Activated CD8-positive, alpha-beta memory T cell treated with anti-CD3 and anti-CD28 coated beads, Interleukin-2, amount 50 U/mL, for 1 hour (primary cell): ENCODE results near the gene SLC19A2.
"Not testable (repeated sequence)": the region's sequence is repeated elsewhere in the genome, so short reads cannot be mapped to it uniquely, and the experiment has no call there.

ENCODE experiments used
- DNase-seq: peaks from one replicate; pipeline ENCODE4 v3.0.0-alpha.2; 2020; ENCODE audit errors: extremely low read depth

The SLC19A2 gene

DNA sequence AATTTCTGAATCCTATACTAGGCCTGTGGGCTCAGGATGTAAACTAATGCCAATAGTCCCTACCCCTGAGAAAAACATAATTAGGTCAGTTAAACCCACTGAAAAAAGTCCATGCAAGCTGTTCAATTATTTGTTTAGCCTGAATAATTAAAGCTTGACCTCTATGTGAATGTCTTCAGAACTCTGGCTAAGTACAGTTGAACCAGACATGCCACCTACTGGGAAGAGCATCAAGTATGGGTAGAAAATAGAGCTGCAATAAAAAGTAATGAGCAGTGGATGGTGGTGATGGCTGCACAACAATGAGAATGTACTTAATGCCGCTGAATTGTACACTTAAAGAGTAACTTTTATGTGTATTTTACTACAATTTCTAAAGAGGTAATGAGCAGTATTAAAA lies 23.6 kb upstream of the SLC19A2 start:
- no peak for DNase-seq

DNA sequence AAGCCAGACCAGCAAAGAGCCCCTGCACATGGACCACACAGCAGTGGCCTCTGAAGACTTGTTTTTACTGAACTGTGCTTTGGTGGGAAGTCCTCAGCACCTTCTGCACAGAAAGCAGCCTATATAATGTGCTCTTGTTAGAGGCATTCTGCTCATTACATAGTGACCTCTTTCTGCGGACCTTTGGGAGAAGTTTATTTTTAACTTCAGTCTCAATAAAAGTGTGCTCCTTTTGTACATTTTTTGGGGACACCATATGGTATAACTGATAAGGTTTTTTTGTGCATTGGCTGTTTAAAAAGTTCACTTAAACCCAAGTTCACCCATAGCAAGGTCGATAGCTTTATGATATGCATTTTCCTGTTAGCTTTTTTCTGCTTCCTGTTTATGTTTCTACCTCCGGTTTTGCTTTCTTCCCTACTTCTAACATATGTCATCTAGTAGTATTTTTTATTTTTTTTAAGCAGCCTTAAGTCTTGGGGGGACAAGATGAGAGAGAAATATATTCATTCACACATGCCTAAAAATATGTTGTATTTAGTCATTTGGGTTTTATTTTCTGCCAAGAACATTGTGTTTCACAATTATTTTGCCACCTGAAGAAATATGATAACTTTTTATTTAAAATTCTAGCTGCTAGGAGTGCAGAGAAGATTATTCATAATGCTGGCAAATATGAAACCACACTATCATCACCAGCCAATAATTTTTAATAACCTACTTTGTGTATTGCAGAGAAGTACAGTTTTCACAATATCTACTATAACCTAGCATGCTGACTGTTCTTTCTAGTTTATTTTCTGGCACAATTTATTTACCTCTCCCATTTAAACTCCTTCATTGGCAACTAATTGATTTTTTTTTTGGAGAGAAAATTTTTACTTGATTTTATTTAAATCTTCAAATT lies 22.9 kb upstream of the SLC19A2 start:
- DNase-seq, result no peak

DNA sequence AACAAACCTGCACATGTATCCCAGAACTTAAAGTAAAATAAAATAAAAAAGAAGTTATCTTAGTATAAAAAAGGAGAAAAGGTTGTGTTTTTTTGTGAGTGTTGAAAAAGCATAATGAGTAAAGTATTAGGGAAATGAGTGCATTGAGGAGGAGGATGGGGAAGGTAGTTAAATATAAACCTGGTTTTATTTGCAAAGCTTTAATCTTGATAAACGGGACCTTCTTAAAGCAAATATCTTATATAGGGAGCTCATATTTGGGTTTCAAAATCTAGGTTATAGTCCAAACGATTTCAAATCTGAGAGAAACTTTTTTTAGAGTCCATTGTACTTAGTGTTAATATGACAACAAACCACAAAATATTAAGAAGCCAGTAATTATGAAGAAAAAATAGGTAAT lies 21.7 kb upstream of the SLC19A2 start:
- DNase-seq, result no peak

DNA sequence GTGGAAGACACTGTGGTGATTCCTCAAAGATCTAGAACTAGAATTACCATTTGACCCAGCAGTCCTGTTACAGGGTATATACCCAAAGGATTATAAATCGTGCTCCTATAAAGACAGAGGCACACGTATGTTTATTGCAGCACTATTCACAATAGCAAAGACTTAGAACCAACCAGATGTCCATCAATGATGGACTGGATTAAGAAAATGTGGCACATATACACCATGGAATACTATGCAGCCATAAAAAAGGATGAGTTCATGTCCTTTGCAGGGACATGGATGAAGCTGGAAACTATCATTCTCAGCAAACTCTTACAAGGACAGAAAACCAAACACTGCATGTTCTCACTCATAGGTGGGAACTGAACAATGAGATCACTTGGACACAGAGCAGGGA lies 17.9 kb upstream of the SLC19A2 start:
- DNase-seq, result not testable (repeated sequence)

DNA sequence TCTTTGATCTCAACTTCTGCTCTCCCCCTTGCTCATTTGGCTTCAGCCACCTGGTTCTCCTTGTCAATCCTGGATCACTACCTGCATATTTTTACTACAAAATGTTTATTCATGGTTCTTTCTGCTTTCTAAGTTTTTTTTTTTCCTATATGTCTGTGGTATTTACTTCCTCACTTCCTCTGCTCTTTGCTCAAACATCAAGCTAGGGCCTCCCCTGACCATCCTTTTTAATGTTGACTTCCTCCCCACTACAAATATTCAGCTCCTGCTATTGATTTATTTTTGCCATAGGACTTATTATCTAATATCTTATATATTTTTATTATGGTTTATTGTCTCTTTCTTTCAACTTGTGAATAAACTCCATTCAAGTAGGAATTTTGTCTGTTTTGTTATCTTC lies 14.1 kb upstream of the SLC19A2 start:
- DNase-seq, result no peak

DNA sequence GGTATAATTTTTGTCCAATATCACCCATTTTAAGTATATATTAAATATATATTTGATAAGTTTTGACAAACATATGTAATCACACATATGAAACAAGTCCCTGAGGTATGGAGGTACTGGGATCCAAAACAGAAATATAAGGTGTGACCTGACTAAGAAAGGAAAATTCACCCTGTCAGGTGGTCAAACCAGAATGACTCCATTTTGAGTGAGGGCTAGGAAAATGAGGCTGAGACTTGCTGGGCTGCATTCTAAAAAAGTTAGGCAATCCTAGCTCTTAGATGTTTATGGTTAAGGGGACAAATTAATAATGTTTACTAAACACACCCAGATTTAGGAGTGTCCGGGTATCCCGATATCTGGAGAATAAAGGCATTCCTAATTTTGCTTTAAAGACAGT lies 11.6 kb upstream of the SLC19A2 start:
- no peak for DNase-seq

DNA sequence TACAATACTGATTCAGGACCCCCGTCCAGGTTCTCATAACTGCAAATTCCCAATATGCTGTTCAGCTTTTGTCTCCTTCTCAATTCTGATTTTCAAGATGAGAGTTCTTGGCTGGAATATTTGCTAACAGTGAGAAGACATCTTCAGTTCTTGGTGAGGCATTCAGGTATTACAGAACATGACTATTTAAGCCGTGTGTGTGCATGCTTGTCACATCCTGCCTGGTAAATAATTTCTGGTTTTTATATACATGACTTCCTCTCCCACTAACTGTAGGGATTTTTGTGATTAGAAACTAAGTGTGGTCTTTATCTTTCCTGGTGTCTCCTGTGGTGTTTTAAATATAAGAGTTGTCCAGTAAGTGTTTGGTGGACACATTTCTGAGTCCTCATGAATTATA lies 10.2 kb upstream of the SLC19A2 start:
- no peak for DNase-seq

DNA sequence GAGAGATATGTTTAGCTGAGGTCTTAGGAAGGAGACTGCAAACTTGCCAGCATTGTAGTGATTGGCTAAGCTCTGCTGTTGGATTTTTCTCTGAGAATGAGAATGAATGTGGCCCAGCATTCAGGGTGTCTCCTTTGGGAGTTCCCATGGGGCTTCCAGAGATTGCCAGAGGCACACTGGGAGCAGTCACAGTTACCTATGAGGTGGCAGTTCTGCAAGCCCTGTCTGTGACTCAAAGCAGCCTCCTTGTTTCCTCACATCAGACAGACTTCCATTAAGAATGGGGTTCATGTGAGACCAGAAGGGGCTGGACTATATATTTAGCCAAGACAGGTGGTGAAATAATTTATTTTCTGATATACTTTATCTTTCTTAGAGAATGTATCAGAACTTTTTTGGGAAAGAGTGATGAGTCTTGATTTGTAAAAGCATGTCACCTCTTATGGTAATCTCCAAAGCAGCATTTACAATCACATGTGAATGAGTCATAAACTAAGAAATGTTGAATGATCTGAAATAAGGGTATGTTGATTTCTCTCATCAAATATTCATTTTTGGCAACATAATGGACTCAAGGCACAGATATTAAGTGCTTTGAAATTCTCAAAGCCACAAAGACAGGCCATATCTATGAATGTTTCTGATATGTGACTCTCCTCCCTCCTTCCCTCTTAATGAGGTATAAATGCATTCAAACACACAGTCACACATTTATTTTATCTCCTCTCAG lies 9.5 kb upstream of the SLC19A2 start:
- DNase-seq, result no peak

DNA sequence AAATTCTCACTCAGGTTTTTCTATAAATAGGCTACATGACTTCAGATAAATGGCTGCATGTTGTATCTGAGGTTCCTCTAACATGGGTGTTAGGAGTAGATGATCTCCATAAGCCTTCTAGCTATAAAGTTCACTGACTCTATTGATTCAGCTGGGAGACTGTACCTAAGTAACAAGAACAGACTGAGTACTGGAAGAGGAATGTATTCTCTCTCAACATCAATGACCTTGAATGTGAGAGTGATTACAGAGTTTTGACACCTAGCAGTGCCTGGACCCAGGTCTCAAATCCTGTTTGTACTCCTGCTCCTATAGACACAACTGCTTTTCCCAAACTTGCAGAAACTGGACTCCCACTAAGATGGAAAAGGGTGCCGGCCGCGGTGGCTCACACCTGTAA lies 8.6 kb upstream of the SLC19A2 start:
- DNase-seq, result no peak

DNA sequence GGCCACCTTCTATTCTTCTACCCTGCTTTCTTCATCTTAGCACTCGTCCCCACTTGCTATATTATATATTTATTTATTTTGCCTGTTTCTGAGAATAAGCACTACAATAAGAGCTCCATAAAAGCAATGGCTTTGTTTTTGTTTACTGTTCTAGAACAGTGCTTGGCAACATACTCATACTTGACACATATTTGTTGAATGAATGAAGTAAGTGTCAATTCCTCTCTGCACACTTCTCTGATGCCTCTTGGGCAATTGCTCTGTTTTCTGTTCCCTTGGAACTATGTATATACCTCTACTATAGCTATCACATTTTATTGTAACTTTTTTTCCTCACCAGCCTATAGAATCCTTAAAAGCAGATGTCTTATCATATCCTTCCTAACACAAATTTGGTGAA lies 7.5 kb upstream of the SLC19A2 start:
- no peak for DNase-seq

DNA sequence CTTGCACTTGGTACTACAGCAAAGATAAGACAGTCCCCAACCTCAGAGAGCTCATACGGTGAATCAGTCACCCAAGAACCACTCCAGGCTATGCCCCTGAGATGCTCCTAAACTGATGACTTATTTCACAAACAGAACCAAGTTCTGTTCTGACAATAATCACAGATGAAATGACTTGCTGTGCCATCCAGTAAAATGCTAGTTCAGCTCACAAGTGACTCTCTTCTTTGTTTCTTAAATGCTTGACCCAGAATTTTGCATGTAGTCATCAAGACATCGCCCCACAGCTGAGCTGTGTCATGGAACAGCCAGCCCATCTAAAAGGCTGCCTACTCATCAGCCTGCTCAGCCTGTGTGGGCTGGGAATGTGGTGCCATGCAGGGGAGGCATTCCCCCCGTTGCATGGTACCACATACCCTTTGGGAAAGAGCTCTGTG lies 6.1 kb upstream of the SLC19A2 start:
- DNase-seq, result no peak

DNA sequence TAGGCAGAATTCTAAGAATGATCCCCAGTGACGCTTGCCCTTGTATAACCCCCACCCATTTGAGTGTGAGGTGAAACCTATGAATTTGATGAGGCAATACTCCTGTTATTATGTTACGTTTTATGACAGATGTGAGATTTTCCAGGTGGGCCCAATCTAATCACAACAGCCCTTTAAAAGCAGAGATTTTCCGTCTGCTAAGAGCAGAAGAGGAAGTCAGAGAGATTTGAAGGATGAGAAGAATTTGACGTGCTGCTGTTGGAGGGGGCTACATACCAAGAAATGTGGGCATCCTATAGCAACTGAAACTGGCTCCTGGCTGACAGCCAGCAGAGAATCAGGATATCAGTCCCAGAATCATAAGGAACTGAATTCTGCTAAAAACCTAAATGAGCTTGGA lies 2.4 kb upstream of the SLC19A2 start:
- DNase-seq, result no peak

DNA sequence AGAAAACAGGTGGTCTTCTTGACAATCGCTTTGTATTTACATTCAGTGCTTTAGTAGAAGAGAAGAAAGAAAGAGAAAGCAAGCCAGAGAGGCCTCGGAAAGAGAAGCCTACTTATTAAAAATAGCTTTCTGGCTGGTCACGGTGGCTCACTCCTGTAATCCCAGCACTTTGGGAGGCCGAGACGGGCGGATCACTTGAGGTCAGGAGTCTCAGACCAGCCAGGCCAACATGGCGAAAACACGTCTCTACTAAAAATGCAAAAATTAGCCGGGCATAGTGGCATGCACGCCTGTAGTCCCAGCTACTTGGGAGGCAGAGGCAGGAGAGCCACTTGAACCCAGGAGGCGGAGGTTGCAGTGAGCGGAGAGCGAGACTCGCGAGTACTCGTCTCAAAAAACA lies 1.8 kb upstream of the SLC19A2 start:
- DNase-seq, result no peak

DNA sequence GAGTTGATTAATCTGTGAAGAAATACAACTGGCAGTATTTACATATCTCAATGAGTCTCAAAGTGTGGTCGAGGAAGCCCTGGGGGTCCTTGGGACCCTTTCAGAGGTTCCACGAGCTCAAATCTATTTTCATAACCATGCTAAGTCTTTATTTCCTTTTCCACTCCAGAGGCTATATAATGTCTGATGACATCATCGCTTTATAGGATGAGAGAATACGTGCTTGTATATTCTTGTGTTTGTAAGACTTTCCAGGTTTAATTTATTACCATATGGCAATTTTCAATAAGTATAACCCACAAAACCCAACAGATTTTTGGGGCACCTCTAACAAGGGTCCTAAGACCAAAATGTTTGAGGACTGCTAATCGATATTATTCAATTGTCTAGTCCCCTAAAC lies 1.4 kb upstream of the SLC19A2 start:
- DNase-seq, result no peak

DNA sequence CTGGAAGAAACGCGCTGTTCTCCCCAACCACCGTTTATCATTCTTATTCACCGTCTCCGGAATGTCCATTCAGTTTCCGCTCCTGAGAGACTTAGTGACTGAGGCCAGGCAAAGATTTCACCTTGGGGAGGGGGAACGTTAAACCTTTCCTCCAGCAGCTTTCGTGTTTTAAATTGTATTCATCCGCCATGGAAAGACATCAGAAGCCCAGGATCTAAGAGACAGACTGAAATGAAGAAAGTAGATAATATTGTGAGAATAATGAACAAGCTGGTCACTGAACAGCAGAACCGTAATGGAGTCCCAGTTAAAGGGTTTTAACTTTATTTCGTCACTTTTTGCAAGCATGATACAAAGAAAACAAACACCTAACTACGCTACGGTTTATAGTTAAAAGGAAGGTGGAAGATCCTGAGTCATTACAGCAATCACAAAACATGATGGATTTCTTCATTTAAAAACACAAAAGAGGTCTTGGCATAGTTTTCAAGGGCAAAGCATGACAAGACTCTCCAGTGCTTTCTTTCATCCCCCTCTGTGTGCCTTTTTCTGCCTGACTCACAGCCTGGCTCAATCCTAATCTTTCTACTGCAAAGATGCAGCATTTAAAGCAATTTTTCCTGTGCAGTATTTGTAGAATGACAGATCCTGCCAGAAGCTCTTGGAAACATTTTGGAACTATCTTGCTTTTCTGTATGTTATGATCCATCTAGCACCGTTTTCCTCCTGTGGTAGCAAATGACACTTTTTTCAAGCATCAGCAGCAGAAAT lies 722 bp upstream of the SLC19A2 start:
- no peak for DNase-seq

DNA sequence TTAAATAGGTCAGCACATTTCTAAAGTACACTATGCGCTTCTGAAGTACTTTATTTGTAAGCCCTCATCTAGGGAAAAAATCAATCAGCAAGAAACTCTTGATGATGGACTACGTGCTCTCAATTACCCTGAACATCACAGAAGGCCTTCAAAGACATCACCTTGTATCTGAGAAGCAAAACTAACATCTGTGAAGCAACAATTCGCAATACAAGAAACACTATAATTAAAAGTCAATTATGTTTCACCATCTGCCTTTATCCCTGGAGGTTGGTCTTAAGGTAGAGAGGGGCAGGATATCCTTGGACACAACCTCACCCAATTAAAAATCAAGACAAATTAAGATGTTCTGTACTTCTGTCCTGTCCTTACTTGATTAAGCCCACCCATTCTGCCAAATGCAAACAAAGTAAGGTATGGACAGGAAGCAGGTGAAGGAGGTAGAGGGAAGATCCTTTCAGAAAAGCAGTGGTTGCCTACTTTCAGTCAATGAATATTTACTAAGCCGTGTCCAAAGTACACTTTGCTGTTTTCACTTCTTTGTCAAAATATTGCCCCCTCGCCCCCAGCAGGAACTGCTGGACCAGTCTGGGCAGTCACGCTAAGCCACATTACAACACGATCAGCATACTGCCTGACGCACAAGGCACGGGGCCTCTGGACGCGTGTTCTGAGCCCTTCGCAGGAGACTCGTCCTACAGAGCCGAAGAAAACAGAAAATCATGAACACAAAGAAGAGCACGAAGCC lies 887 bp downstream of the SLC19A2 start:
- DNase-seq, result no peak

DNA sequence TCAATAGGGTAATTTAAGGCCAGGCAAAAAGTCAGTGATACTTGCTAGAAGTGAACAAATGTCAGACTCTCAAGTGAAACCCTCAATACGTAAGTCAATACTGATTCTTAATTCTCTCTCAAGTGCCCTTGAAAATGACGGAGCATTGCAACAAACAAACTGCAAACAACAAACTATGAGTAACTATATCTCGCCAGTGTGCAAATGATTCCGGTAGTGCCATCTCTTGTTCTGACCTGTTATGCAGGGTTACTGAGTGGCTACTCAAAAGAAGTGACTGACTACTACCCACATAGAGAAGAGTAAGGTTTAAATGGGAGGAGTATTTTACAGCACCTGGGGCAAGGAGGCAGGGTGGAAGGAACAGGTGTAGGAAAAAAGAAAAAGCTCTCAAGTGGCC lies 1.6 kb downstream of the SLC19A2 start:
- DNase-seq, result no peak

DNA sequence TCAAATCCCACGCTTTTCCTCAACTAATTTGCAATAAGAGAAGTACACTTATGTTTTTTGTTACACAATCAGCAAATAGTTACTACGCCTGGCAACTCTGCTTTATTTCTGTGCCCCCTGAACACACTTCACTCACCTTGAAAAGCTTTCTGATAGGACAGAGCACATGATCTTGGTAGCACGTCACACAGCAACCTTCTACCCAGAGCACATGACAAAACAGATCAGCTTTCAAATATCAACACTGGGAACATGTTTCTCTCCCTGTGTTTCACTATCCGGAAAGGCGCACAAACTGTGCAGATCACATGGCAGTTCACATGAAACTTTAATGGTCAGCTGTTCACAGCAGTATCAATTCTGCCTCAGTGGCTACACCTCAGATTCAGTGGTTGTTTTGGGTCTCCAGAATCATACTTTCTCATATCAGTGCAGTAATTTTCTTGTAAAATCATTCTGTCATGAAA lies 2.2 kb downstream of the SLC19A2 start:
- DNase-seq, result no peak

DNA sequence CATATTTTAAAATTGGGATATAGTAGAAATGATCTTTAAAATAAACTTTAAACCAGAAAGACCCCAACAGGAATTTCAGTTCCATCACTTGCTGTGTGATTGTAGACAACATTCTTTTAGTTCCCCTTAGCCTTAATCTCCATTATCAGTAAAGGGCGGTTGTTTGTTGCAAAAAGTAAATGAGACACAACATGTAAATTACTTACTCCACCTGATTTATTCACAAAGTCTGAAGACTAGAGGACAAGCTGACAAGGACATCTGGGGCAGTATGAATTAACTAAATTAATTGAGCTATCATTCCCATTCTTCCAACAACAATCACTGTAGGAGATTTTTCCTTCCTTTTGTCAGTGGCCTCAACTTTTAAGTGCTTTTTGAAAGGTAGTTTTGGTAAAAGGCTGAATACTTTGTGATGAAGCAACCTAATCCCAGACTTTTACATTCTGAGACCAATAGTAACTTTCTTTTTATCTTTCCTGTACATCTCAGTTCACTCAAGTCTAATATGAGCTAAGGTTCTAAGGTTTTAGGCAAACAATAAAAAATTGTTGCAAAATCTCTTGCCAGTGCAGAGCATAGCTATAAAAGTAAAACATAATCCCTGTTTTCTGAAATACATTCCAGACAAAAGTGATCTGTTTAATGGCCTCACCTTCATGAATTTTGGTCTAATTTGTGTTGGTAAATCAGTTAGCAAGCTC lies 6.2 kb downstream of the SLC19A2 start:
- no peak for DNase-seq

DNA sequence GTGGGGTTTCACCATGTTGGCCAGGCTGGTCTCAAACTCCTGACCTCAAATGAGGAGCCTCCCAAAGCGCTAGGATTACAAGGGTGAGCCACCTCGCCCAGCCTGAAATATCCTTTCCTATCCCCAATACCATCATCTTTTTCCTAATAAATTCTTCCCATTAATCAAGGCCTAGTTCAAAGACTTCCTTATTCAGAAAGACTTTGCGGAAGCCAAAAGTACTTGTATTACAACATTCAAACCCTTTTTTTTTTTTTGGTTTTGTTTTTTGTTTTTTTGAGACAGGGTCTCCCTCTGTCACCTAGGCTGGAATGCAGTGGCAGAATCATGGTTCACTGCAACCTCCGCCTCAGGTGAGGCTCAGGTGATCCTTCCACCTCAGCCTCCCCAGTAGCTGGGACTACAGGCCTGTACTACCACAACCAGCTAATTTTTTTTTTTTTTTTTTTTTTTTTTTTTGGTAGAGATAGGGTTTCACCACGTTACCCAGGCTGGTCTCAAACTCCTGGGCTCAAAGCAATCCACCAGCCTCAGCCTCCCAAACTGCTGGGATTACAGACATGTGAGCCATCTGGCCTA lies 7.6 kb downstream of the SLC19A2 start:
- DNase-seq, result no peak
